H1 (cell line): Measurements from ENCODE around the gene MPPED1. TPM values are rescaled to one million over a fixed set of nuclear protein-coding genes. Genes with fewer than 3 reads are reported as not detected.

Experiments used
- CTCF ChIA-PET: fragments of 300-600 bp; sonication (Branson Sonifier 250); formaldehyde crosslinking; loops from one replicate; lab custom pipeline; 2021; ENCODE audit not compliant: partially characterized antibody; lab: Charles Lee
- POLR2A ChIA-PET: fragments of 300-600 bp; sonication (Branson Sonifier 250); formaldehyde crosslinking; loops from one replicate; lab custom pipeline; 2021; ENCODE audit warnings: inconsistent platforms; ENCODE audit not compliant: partially characterized antibody; lab: Charles Lee
- DNase-seq, 2 experiments: peaks; one replicate each; pipeline versions ENCODE4 v3.0.0 to v3.0.0-alpha.2; 2010 to 2022; ENCODE audit warnings: low spot score in 2 of 2, low read depth in 1 of 2, mixed read lengths in 1 of 2
- FAIRE-seq: peaks from 2 replicates; lab custom pipeline; 2011; peaks lifted over from hg19 to GRCh38; lab: Jason Lieb, UNC
- H2AFZ ChIP-seq: 2 replicates; pipeline ENCODE4 v1.8.1; 2012; ENCODE audit warnings: low read length, inconsistent platforms
- H2AK5ac ChIP-seq: 2 replicates; pipeline ENCODE4 v1.6.1; 2013; ENCODE audit warnings: low read depth, low read length
- H2BK120ac ChIP-seq: replicated peaks from 2 replicates; pipeline ENCODE3; 2013; ENCODE audit warnings: low read depth, low read length, inconsistent platforms
- H2BK12ac ChIP-seq: 2 replicates; pipeline ENCODE4 v1.6.1; 2013; ENCODE audit warnings: low read depth, low read length
- H2BK15ac ChIP-seq: 2 replicates; pipeline ENCODE4 v1.6.1; 2013; ENCODE audit warnings: low read length
- H2BK20ac ChIP-seq: 2 replicates; pipeline ENCODE4 v1.6.1; 2013; ENCODE audit warnings: low read length
- H2BK5ac ChIP-seq: 2 replicates; pipeline ENCODE4 v1.6.1; 2013; ENCODE audit warnings: low read depth, low read length
- H3K14ac ChIP-seq: 2 replicates; pipeline ENCODE4 v1.6.1; 2013; ENCODE audit warnings: inconsistent platforms; ENCODE audit not compliant: insufficient read length
- H3K18ac ChIP-seq: 2 replicates; pipeline ENCODE4 v1.6.1; 2013; ENCODE audit warnings: low read length; ENCODE audit errors: extremely low read depth
- H3K23ac ChIP-seq: 2 replicates; pipeline ENCODE4 v1.6.1; 2013; ENCODE audit warnings: inconsistent platforms; ENCODE audit not compliant: insufficient read length
- H3K23me2 ChIP-seq: 2 replicates; pipeline ENCODE4 v1.6.1; 2013; ENCODE audit warnings: low read depth, low read length
- H3K27ac ChIP-seq: 2 replicates; pipeline ENCODE4 v1.6.1; 2011; ENCODE audit warnings: low read depth, low read length, inconsistent platforms
- H3K27me3 ChIP-seq, 4 experiments: replicated peaks in 1 of 4; 1 replicate in 1 of 4; 2 replicates in 3 of 4; pipeline versions ENCODE4 v1.6.1 to v1.8.1; 2011 to 2013; ENCODE audit warnings: low read length in 3 of 4, mild to moderate bottlenecking in 3 of 4, inconsistent platforms in 2 of 4, mixed read lengths in 2 of 4, moderate library complexity in 1 of 4; ENCODE audit not compliant: control insufficient read depth in 3 of 4, insufficient read depth in 3 of 4; ENCODE audit errors: extremely low read depth in 1 of 4
- H3K36me3 ChIP-seq, 4 experiments: 2 replicates each; pipeline versions ENCODE4 v1.6.1 to v1.8.1; 2011 to 2013; ENCODE audit warnings: mild to moderate bottlenecking in 4 of 4, low read length in 3 of 4, moderate library complexity in 2 of 4, control low read depth in 1 of 4, inconsistent platforms in 1 of 4; ENCODE audit not compliant: insufficient read depth in 4 of 4, control insufficient read depth in 2 of 4
- H3K4ac ChIP-seq: replicated peaks from 2 replicates; pipeline ENCODE3; 2013; ENCODE audit warnings: low read length, low read depth, mixed read lengths, inconsistent platforms; ENCODE audit not compliant: insufficient read length
- H3K4me1 ChIP-seq, 4 experiments: replicated peaks in 1 of 4; 1 replicate in 1 of 4; 2 replicates in 3 of 4; pipeline versions ENCODE4 v1.6.1 to v1.8.1; 2011 to 2013; ENCODE audit warnings: low read length in 3 of 4, inconsistent platforms in 2 of 4, mixed read lengths in 1 of 4; ENCODE audit not compliant: insufficient read depth in 4 of 4, control insufficient read depth in 3 of 4
- H3K4me2 ChIP-seq, 2 experiments: 2 replicates each; pipeline versions ENCODE4 v1.6.1 to v1.8.1; 2011 to 2013; ENCODE audit warnings: low read depth in 2 of 2, low read length in 2 of 2, control low read depth in 1 of 2, inconsistent platforms in 1 of 2, mild to moderate bottlenecking in 1 of 2; ENCODE audit not compliant: insufficient read depth in 1 of 2
- H3K4me3 ChIP-seq, 4 experiments: fragments of 200-600, 300-600 bp in 1 of 4; sonication (generic), shearing (Covaris generic), sonication (Bioruptor Twin) in 1 of 4; 2 replicates each; pipeline versions ENCODE4 v1.5.1 to v1.8.1; 2011 to 2016; ENCODE audit warnings: low read length in 4 of 4, low read depth in 3 of 4, control low read depth in 2 of 4, inconsistent platforms in 2 of 4, mild to moderate bottlenecking in 2 of 4, mixed read lengths in 1 of 4, moderate library complexity in 1 of 4; ENCODE audit not compliant: insufficient read depth in 2 of 4; ENCODE audit errors: extremely low read depth in 1 of 4
- H3K56ac ChIP-seq: replicated peaks from 2 replicates; pipeline ENCODE3; 2013; ENCODE audit warnings: low read depth, mild to moderate bottlenecking, mixed read lengths, low read length, inconsistent platforms; ENCODE audit not compliant: insufficient read length
- H3K79me1 ChIP-seq: 2 replicates; pipeline ENCODE4 v1.6.1; 2013; ENCODE audit warnings: low read depth, low read length, control low read depth
- H3K79me2 ChIP-seq, 2 experiments: 2 replicates each; pipeline versions ENCODE4 v1.6.1 to v1.8.1; 2012 to 2013; ENCODE audit warnings: low read length in 2 of 2, mild to moderate bottlenecking in 2 of 2, inconsistent platforms in 1 of 2; ENCODE audit not compliant: insufficient read depth in 2 of 2, control insufficient read depth in 1 of 2
- H3K9ac ChIP-seq, 4 experiments: replicated peaks in 1 of 4; 1 replicate in 1 of 4; 2 replicates in 3 of 4; pipeline versions ENCODE4 v1.6.1 to v1.8.1; 2011 to 2013; ENCODE audit warnings: low read depth in 3 of 4, low read length in 3 of 4, control low read depth in 2 of 4, mild to moderate bottlenecking in 2 of 4, moderate library complexity in 2 of 4, inconsistent platforms in 1 of 4; ENCODE audit errors: extremely low read depth in 1 of 4
- H3K9me3 ChIP-seq, 2 experiments: 2 replicates each; pipeline versions ENCODE4 v1.6.1 to v1.8.1; 2012 to 2013; ENCODE audit warnings: mild to moderate bottlenecking in 2 of 2, moderate library complexity in 2 of 2, control low read depth in 1 of 2, inconsistent platforms in 1 of 2, low read depth in 1 of 2, low read length in 1 of 2, mixed read lengths in 1 of 2; ENCODE audit not compliant: insufficient read depth in 2 of 2
- H4K20me1 ChIP-seq, 2 experiments: replicated peaks in 1 of 2; 2 replicates each; pipeline versions ENCODE3 to v1.8.1; 2011 to 2013; ENCODE audit warnings: inconsistent platforms in 2 of 2, low read length in 2 of 2, mild to moderate bottlenecking in 1 of 2; ENCODE audit not compliant: insufficient read depth in 2 of 2, control insufficient read depth in 1 of 2
- H4K5ac ChIP-seq: 2 replicates; pipeline ENCODE4 v1.6.1; 2013; ENCODE audit warnings: low read length, low read depth, mixed read lengths, inconsistent platforms; ENCODE audit not compliant: insufficient read length
- H4K8ac ChIP-seq: 2 replicates; pipeline ENCODE4 v1.8.0; 2013; ENCODE audit warnings: mild to moderate bottlenecking, moderate library complexity, low read length, inconsistent platforms; ENCODE audit not compliant: insufficient read depth; ENCODE audit errors: extremely low read depth
- H4K91ac ChIP-seq: replicated peaks from 2 replicates; pipeline ENCODE3; 2013; ENCODE audit warnings: low read length, mixed read lengths, inconsistent platforms; ENCODE audit not compliant: insufficient read length
- BRCA1 ChIP-seq: IDR thresholded peaks from 2 replicates; pipeline ENCODE4 v1.6.1; 2012; ENCODE audit warnings: low read depth, low read length, improper control_type of control experiment
- CREB1 ChIP-seq: IDR thresholded peaks from 2 replicates; pipeline ENCODE4 v1.6.1; 2012; ENCODE audit warnings: inconsistent platforms
- EP300 ChIP-seq, 2 experiments: IDR thresholded peaks; 1 replicate in 1 of 2; 2 replicates in 1 of 2; pipeline ENCODE4 v1.6.1; 2011 to 2012; ENCODE audit warnings: low read depth in 2 of 2, low read length in 2 of 2, mild to moderate bottlenecking in 2 of 2, borderline replicate concordance in 1 of 2, inconsistent platforms in 1 of 2, moderate library complexity in 1 of 2
- NANOG ChIP-seq: IDR thresholded peaks from 2 replicates; pipeline ENCODE4 v1.6.1; 2011; ENCODE audit warnings: low read length, low read depth, mild to moderate bottlenecking, inconsistent platforms; ENCODE audit not compliant: insufficient read depth, poor library complexity, severe bottlenecking
- NRF1 ChIP-seq: IDR thresholded peaks from 2 replicates; pipeline ENCODE4 v1.6.1; 2011; ENCODE audit warnings: mild to moderate bottlenecking, low read depth, low read length, improper control_type of control experiment
- POLR2A ChIP-seq, 2 experiments: IDR thresholded peaks; 1 replicate in 1 of 2; 2 replicates in 1 of 2; pipeline ENCODE4 v1.6.1; 2011; ENCODE audit warnings: low read depth in 2 of 2, low read length in 2 of 2, mild to moderate bottlenecking in 2 of 2; ENCODE audit errors: control extremely low read depth in 1 of 2
- SUZ12 ChIP-seq: fragments of 200-600 bp; sonication (generic); IDR thresholded peaks from 2 replicates; pipeline ENCODE4 v1.6.1; 2012; ENCODE audit warnings: mild to moderate bottlenecking, inconsistent platforms, low read length, moderate library complexity, mixed read lengths
- WGBS, 2 experiments: shearing (Covaris generic) in 1 of 2; methylation state at CpG; one replicate each; pipeline versions ENCODE4 v1.1.6 to v1.1.7; 2013 to 2015; ENCODE audit warnings: low lambda C conversion rate in 2 of 2, mixed read lengths in 2 of 2, inconsistent platforms in 1 of 2, low coverage in 1 of 2, missing lambda C conversion rate in 1 of 2; ENCODE audit not compliant: insufficient replicate concordance in 2 of 2, insufficient coverage in 1 of 2, insufficient read length in 1 of 2; ENCODE audit errors: extremely low coverage in 1 of 2, missing lambda C conversion rate in 1 of 2; 5-methylcytosine and 5-hydroxymethylcytosine counted together
- polyA plus RNA-seq, 7 experiments: library from polyadenylated mRNA; depleted of rRNA in 3 of 7; stranded (reverse) in 5 of 7; unstranded in 2 of 7; fragments of >200 nt in 5 of 7; fragments of 200-250 nt in 2 of 7; gene quantifications; 1 replicate in 5 of 7; 2 replicates in 1 of 7; 4 replicates in 1 of 7; pipeline versions ENCODE4 v1.2.1 to v1.2.3, GENCODE V29; 2011 to 2013; ENCODE audit warnings: missing spikeins in 2 of 7, mixed read lengths in 2 of 7
- total RNA-seq: library from RNA; stranded (reverse); fragmentation: NEBNext Ultra II Directional; extraction: Animal tissue kit (Norgen Biotek cat#: 25700); gene quantifications from 2 replicates; pipeline ENCODE4 v1.2.1, GENCODE V29; 2021

The MPPED1 gene
- total and polyA plus RNA-seq, 2 of the 8 experiments (the other 6 are each of a cell fraction or from before 2014, with no cell fraction given), result 0.29 to 0.37 TPM

DNA sequence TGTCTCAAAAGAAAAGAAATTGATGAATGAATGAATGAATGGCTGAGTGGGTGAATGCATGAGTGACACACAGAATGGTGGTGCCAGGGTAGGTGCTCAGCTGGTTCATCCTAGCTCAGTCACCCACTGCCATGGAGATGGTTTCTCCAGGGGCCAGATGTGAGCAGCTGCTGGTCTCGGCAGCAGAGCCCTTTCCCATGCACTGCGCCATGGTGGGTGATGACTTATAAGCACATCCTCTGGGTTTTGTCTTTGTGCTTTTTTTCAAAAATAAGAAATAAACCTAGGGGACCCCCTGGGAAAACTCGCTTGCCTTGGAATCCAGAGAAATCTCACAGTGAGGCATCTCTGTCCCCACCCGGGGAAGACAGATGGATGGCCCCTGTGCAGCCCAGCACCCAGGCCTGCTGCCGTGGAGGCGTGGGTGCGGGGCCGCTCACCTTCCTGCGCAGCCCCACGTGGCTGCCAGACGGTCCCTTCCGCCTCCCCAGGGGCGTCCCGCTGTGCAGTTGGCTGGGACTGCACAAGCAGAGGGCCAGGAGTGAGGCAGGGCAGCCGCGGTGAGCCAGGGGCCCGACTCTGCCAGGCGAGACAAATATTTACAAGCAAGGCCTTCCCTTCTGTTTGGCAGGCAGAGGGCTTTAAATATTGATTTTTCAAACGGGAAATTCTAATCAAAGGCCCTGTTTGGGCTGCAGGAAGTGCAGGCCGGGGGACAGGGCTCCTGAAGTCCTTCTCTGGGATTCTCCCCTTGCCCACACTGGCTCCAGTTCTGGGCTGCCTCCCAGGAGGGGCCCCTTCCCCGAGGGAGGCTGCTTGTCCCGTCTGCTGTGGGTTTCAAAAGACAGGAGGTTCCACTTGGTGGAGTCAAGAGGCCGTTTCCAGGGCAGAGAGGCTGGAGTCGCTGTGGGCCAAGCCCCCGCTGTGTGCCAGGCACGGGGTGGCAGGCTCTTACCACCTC, 24.3 kb downstream of the MPPED1 start:
- Histone ChIP-seq H2BK12ac (no peak overlapping the region), H3K18ac (no peak overlapping the region), H4K8ac (no peak overlapping the region), H3K23ac (no peak overlapping the region), H3K9me3 (no peaks in the 10 kb centered on the region), H2AFZ (no peak overlapping the region; the same call in 1 of the 2 replicates), H3K27me3 (peaks cover 0 to 1% (median 0%) of the 10 kb centered on the region in 4 experiments; a peak in 1 of 7 replicates), H3K27ac (no peak overlapping the region), H3K4ac (no peak overlapping the region), H3K4me3 (no peak overlapping the region), H2BK15ac (no peak overlapping the region), H2BK120ac (no peak overlapping the region), H4K91ac (no peak overlapping the region), H2BK5ac (no peak overlapping the region), H3K79me1 (no peaks in the 10 kb centered on the region), H3K23me2 (no peaks in the 10 kb centered on the region), H3K4me2 (no peak overlapping the region), H3K14ac (no peak overlapping the region), H2BK20ac (no peak overlapping the region), H3K36me3 (no peaks in the 10 kb centered on the region), H3K56ac (no peak overlapping the region), H2AK5ac (no peak overlapping the region), H3K9ac (no peak overlapping the region), H3K79me2 (no peaks in the 10 kb centered on the region), H4K5ac (no peak overlapping the region), H4K20me1 (no peaks in the 10 kb centered on the region), H3K4me1 (no peaks in the 10 kb centered on the region)
- WGBS, 2 experiments, result 80% methylated on average over 26 of the region's 26 CpGs; no CpG with 5 or more reads in 1 of the 2 experiments
- TF ChIP-seq NANOG (no peak), BRCA1 (no peak), SUZ12 (no peak), EP300 (IDR thresholded peaks at IDR 0.05; ENCODE audit: borderline replicate concordance in 1 of 2, low read depth in 2 of 2, low read length in 2 of 2) (no peak), NRF1 (no peak), CREB1 (no peak), POLR2A (IDR thresholded peaks at IDR 0.05; ENCODE audit: control extremely low read depth in 1 of 2, low read depth in 2 of 2, low read length in 2 of 2) (no peak)
- DNase-seq (no peak), FAIRE-seq (no peak)
- POLR2A ChIA-PET, result no interaction called here
- CTCF ChIA-PET, result interaction anchor here (0.6 to 1.6 kb wide), 2 partner anchors 40 to 128 kb away, joined by 3 to 4 read pairs; no protein-coding TSS in a partner anchor
